Skeletal muscle satellite cell (primary cell): Measurements from ENCODE around the gene ERC1.
A peak's percentile ranks its signal among the peaks of the same experiment; 100 is the strongest.

ENCODE experiments used
- H3K27me3 ChIP-seq: 2 replicates; pipeline ENCODE4 v1.7.0; 2013; ENCODE audit warnings: low read length; ENCODE audit not compliant: control insufficient read depth, insufficient read depth
- H3K36me3 ChIP-seq: 2 replicates; pipeline ENCODE4 v1.7.0; 2013; ENCODE audit warnings: mild to moderate bottlenecking, control low read depth, low read length; ENCODE audit not compliant: insufficient read depth
- H3K4me1 ChIP-seq: 2 replicates; pipeline ENCODE4 v1.7.0; 2013; ENCODE audit warnings: low read length; ENCODE audit not compliant: control insufficient read depth, insufficient read depth
- H3K4me2 ChIP-seq: 2 replicates; pipeline ENCODE4 v1.7.0; 2013; ENCODE audit warnings: mild to moderate bottlenecking, low read length
- H3K4me3 ChIP-seq: 2 replicates; pipeline ENCODE4 v1.7.0; 2013; ENCODE audit warnings: low read length
- H3K9ac ChIP-seq: 2 replicates; pipeline ENCODE4 v1.7.0; 2013; ENCODE audit warnings: mild to moderate bottlenecking, low read depth, low read length, moderate library complexity
- H3K9me3 ChIP-seq: replicated peaks from 2 replicates; pipeline ENCODE4 v1.7.0; 2013; ENCODE audit warnings: mild to moderate bottlenecking, control low read depth, low read length

Gene ERC1

DNA sequence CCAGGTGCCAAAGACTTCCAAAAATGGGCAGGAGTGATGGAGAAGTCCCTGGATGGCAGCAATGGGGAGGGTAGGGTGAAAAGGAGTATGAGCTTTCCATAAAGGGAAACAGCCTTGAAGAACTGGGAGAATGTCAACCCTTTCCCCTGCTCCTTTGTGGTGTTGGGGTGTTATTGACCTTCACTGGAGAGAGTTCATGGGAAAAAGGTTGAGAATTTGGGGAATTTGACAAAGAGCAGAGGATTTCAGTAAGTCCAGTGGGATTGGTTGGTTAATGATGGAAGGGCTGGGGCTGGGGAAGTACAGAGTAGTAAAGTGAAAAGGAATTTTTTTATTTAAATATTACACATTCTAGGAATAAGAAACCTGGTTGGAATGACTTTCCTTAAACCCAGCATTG, 116.6 kb downstream of the ERC1 start:
- no peaks in the 10 kb centered on the region for H3K27me3 ChIP-seq
- no peaks in the 10 kb centered on the region for H3K4me1 ChIP-seq
- H3K36me3 ChIP-seq: peaks cover 4% of the 10 kb centered on the region
- H3K4me2 ChIP-seq: no peak overlapping the region
- H3K9ac ChIP-seq: no peak overlapping the region
- H3K4me3 ChIP-seq: no peak overlapping the region
- H3K9me3 ChIP-seq: no peaks in the 10 kb centered on the region

DNA sequence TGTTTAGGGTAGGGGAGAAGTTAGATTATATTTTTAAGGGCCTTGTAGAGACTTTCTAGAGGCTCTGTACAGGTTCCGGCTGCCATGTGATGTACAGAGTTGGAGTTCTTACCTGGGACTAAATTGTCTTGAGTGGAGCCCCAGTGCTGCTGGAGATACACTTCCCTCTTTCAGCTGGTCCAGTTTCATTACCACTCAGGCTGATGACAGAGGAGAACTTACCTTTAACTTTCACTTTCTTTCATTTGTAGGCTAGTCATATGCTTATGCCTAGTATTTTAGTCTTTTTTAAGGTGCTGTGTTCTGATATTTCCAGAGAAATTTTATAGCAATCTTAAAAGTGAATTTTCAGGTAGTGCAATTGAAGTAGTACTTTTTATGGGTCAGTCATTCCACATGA, 117.3 kb downstream of the ERC1 start:
- no peak overlapping the region for H3K9ac ChIP-seq
- H3K4me2 ChIP-seq: no peak overlapping the region
- no peaks in the 10 kb centered on the region for H3K27me3 ChIP-seq
- no peaks in the 10 kb centered on the region for H3K4me1 ChIP-seq
- H3K36me3 ChIP-seq: peaks cover 4% of the 10 kb centered on the region
- H3K9me3 ChIP-seq: no peaks in the 10 kb centered on the region
- no peak overlapping the region for H3K4me3 ChIP-seq

DNA sequence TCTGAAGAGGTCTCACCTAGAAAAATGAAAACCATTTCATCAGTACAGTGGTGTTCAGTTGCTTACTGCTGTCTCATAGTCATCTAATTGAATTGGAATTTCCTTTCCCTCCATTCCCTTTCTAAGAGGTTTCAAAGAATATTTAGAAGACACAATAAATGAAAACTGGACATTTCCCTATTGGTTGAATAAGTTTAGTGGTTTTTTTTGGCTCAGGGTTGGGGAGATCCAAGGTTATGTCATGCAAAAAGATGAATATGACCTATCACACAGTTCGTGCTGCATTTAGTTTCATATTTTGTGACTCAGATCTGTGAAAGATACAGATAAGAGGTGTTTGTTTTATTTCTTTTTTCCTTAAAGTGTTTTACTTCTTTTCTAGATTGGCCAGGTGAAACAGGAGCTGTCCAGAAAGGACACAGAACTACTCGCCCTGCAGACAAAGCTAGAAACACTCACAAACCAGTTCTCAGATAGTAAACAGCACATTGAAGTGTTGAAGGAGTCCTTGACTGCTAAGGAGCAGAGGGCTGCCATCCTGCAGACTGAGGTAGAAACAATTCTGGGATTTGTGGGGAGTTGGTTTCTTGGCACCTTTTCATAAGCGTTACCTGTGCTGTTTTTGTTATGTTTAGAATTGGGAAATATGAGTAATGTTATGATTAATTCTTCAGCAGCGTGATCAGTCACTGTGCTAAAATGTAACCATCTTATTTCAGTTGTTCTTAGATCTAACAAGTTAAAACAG, 124.6 kb downstream of the ERC1 start:
- no peaks in the 10 kb centered on the region for H3K27me3 ChIP-seq
- H3K9me3 ChIP-seq: no peaks in the 10 kb centered on the region
- peak overlapping the region; percentile 50 for H3K9ac ChIP-seq
- H3K4me3 ChIP-seq: peak overlapping the region; percentile 44
- H3K4me1 ChIP-seq: peaks cover 22% of the 10 kb centered on the region
- peaks cover 4% of the 10 kb centered on the region for H3K36me3 ChIP-seq
- H3K4me2 ChIP-seq: peak overlapping the region; percentile 78

DNA sequence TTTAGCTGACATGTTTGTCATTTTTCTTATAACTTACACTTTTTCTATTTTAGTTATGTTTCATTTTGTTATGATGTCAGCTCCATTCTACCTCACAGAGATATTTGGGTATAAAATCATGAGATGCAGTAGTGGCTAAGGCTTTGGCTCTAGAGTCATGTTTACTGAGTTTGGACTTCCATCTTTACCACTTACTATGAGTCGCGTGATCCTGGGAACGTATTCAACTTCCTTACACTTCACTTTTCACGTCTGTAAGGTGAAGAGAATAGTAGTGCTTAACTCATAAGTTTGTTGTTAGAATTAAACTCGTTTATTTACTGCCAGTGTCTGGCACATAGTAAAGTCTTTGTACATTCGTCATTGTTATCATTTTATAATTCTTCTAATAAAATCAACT, 126.3 kb downstream of the ERC1 start:
- Histone ChIP-seq H3K9me3 (no peaks in the 10 kb centered on the region), H3K4me2 (no peak overlapping the region), H3K4me1 (peaks cover 22% of the 10 kb centered on the region), H3K27me3 (no peaks in the 10 kb centered on the region), H3K4me3 (no peak overlapping the region), H3K36me3 (no peaks in the 10 kb centered on the region), H3K9ac (no peak overlapping the region)

DNA sequence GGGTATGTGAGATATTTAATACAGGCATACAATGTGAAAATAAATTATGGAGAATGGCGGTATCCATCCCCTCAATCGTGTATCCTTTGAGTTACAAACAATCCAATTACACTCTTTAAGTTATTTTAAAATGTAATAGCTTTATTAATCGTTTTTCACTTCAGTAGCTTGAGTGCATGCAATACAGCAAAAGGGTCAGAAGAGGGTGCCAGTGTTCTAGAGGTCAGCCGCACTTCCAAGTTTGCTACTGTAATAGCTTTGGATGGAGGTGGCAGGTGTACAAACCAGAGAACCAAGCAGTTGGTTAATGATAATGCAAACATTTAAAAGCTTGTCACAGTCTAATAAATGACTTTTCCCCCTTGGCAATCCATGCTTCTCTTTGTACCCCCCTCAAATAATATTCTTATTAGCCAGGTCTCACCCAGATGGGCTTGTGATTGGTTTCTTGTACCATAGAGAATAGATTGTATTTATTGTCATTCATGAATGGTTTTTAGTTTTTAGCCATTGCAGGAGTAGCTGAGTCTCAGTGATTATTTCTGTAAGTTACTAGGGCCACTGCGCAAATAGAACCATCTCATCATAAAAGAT, 127.0 kb downstream of the ERC1 start:
- Histone ChIP-seq H3K27me3 (no peaks in the 10 kb centered on the region), H3K4me3 (no peak overlapping the region), H3K36me3 (no peaks in the 10 kb centered on the region), H3K9ac (no peak overlapping the region), H3K4me1 (peaks cover 22% of the 10 kb centered on the region), H3K9me3 (no peaks in the 10 kb centered on the region), H3K4me2 (no peak overlapping the region)

DNA sequence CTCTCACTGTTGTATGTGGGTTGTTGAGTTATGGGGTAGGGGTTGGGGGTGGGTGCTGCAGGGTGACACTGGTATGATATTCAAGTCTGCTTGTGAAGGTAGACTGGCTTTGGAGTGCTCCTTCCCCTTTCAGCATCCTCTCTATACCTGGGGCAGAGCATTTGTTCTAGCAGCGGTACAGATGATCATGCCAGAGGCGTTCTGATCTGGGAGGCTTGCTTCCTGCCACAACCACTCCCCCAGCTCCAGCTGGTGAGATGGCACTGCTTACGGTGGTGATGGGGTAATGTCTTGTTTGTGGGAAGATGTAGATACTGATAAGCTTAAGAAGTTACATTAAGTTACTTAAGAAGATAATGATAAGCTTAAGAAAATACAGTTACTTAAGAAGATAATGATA, 131.8 kb downstream of the ERC1 start:
- Histone ChIP-seq H3K4me3 (no peak overlapping the region), H3K36me3 (peaks cover 2% of the 10 kb centered on the region), H3K27me3 (no peaks in the 10 kb centered on the region), H3K9ac (no peak overlapping the region), H3K9me3 (no peaks in the 10 kb centered on the region), H3K4me1 (no peaks in the 10 kb centered on the region), H3K4me2 (no peak overlapping the region)

DNA sequence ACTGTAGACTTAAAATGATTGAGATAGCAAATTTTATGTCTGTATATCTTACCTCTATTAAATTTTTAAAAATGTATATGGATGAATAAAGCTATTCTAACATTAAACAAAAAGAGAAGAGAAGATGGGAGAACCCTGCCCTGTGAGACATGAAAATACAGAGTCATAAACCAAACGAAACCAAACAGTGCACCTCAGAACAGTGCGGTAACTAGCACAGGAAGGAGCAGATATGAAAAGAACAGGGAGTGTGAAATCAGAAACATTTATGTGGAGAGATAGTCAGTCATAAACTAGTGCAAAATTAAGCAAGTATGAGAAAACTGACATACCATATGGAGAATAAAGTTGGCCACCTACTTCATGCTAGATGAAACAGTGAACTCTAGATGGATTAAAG, 135.1 kb downstream of the ERC1 start:
- H3K4me1 ChIP-seq: peaks cover 4% of the 10 kb centered on the region
- no peaks in the 10 kb centered on the region for H3K27me3 ChIP-seq
- H3K4me3 ChIP-seq: no peak overlapping the region
- H3K9ac ChIP-seq: no peak overlapping the region
- no peak overlapping the region for H3K4me2 ChIP-seq
- H3K36me3 ChIP-seq: peaks cover 2% of the 10 kb centered on the region
- no peaks in the 10 kb centered on the region for H3K9me3 ChIP-seq

DNA sequence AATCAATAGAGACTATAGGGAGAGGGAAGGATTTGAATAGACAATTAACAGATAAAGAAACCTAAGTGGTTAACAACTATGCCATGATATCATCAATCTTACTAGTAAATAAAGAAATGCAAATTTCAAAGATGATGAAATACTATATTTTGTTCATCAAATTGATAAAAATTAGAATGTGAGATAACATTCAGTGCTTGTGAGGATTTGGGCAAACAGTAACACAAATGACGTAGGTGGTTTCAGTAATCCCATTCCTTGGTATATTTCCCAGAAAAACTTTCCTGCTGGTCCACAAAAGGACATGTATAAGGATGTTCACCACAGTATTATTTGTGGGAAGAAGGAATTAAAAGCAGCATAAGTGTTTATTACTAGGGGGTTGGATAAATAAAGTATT, 136.0 kb downstream of the ERC1 start:
- Histone ChIP-seq H3K27me3 (no peaks in the 10 kb centered on the region), H3K36me3 (peaks cover 2% of the 10 kb centered on the region), H3K9ac (no peak overlapping the region), H3K4me3 (no peak overlapping the region), H3K4me1 (peaks cover 4% of the 10 kb centered on the region), H3K4me2 (no peak overlapping the region), H3K9me3 (no peaks in the 10 kb centered on the region)

DNA sequence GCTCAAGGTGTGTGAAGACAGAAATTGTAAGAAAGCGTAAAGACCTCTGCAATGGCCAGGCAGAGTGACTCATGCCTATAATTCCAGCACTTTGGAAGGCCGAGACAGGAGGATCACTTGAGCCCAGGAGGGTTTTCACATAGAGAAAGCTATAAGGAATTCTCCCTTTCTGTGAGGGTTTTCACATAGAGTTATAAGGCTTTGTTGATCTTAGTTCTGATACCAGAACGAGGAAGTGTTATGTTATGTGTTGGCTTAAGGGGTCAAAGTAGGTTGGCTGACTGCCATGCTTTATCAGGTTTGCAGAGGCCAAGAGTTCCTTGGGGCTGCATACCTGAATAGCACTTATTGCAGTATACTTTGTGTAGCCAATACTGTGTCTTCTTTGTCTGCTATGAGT, 139.1 kb downstream of the ERC1 start:
- no peaks in the 10 kb centered on the region for H3K36me3 ChIP-seq
- no peaks in the 10 kb centered on the region for H3K27me3 ChIP-seq
- H3K4me2 ChIP-seq: no peak overlapping the region
- no peak overlapping the region for H3K9ac ChIP-seq
- no peak overlapping the region for H3K4me3 ChIP-seq
- peaks cover 4% of the 10 kb centered on the region for H3K4me1 ChIP-seq
- H3K9me3 ChIP-seq: no peaks in the 10 kb centered on the region

DNA sequence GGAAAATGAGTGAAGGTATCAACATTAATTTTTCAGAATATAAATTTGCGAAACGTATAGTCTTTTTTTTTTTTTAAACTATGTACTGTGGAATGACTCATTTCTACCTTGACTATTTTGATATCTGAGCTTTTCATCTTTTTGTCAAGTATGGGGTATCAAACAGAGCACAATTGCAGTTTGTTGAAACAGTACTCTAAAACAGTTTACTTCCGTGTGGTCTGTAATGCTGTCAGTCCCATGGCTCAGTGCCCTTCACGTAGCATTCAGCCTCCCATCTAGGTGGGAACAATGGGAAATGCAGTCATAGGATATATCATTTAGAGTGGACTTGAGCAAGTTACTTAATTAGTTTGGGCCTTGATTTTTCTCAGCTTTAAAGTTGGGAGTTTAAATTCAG, 139.5 kb downstream of the ERC1 start:
- Histone ChIP-seq H3K4me2 (no peak overlapping the region), H3K36me3 (no peaks in the 10 kb centered on the region), H3K27me3 (no peaks in the 10 kb centered on the region), H3K4me3 (no peak overlapping the region), H3K9ac (no peak overlapping the region), H3K9me3 (no peaks in the 10 kb centered on the region), H3K4me1 (peaks cover 4% of the 10 kb centered on the region)

DNA sequence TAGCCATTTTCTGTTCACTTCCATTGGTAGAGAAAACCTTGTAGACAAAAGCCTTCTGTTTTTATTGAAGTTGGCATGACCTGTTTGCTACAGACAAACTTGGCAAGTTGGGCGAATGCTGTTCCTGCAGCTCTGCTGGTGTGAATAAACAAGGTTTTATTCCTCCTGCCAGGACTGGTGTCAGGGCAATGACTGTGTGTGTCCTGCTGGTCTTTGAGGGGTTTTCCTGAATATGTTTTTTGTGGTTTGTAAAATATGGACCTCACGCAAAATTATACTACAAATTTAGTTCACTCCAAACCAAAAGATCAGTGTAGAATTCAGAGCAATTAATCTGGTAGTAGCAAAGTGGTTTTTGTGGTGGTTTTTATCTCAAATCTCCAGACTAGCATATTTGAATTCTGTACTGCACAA, 140.8 kb downstream of the ERC1 start:
- peaks cover 4% of the 10 kb centered on the region for H3K4me1 ChIP-seq
- H3K9me3 ChIP-seq: no peaks in the 10 kb centered on the region
- H3K4me3 ChIP-seq: no peak overlapping the region
- H3K4me2 ChIP-seq: no peak overlapping the region
- H3K36me3 ChIP-seq: no peaks in the 10 kb centered on the region
- H3K9ac ChIP-seq: no peak overlapping the region
- H3K27me3 ChIP-seq: no peaks in the 10 kb centered on the region

DNA sequence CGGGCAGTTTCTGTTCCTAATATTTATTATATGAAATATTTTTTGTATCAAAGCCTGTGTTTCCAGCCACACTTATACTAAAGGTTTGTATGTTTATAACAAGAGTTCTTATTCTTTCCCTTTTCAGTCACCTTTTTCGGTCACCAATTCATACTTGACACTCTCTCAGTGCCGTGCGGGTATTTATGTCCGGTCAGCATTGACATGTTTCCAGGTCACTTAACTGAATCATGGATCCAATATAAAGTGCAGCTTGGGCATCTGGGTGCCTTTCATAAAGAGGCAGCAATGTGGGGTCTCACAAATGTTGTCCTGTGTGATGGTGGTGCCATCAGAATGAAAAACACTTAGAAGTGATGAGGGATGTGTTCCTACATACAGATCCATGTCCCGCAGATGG, 141.3 kb downstream of the ERC1 start:
- Histone ChIP-seq H3K27me3 (no peaks in the 10 kb centered on the region), H3K4me1 (peaks cover 4% of the 10 kb centered on the region), H3K9me3 (no peaks in the 10 kb centered on the region), H3K4me3 (no peak overlapping the region), H3K36me3 (no peaks in the 10 kb centered on the region), H3K4me2 (no peak overlapping the region), H3K9ac (no peak overlapping the region)
